GM21576 (cell line): ENCODE data around the gene ZNHIT3.
"Not testable (repeated sequence)": the region's sequence is repeated elsewhere in the genome, so short reads cannot be mapped to it uniquely, and the experiment has no call there.

Source experiments
- ATAC-seq: cut with Tn5 transposase; IDR thresholded peaks from one replicate; pipeline ENCODE4 v1.9.1; 2021; ENCODE audit warnings: mild to moderate bottlenecking, moderate library complexity; ENCODE audit not compliant: unreplicated experiment

ZNHIT3 gene

DNA sequence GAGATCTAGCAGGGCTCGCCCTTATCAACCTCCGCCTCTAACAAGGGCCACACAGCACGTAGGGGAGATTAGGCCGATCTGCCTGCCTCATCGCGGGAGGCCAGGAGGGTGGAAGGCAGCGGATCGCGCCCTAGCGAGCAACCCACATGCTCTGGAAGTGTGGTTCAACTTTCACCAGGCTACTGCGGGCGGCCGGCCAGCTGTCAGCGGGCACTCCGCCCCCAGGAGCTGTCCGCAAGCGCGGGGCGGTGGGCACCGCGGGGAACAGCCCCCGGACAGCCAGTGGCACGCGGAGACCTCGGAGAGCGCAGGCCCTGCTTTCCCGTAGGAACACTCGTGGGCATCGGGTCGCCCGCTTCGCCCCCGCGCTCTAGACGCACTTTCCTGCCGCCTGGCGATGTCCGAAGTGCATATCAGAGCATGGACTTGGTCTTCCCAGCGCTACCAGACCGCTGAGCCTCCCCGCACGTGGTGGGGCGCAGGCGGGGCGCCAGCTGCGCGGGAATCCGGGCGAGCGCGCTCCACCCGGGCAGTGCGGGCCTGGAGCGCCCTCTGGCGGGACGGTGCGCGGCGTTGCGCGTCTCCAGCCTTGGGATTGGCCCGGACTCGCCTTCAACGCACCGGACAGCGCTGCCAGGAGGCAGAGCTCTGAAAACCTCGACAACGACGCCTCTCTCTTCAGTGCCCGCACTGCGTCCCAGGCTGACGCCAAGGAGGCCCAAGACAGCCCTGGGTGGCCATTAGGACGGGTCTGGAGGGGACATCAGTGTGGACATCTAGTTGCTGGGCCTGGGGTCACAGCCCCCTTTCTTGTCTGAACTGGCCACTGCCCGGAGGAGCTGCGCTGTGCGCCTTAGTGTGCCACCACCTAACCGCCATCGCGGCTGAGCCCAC lies 3.6 kb upstream of the ZNHIT3 start:
- ATAC-seq = no peak

DNA sequence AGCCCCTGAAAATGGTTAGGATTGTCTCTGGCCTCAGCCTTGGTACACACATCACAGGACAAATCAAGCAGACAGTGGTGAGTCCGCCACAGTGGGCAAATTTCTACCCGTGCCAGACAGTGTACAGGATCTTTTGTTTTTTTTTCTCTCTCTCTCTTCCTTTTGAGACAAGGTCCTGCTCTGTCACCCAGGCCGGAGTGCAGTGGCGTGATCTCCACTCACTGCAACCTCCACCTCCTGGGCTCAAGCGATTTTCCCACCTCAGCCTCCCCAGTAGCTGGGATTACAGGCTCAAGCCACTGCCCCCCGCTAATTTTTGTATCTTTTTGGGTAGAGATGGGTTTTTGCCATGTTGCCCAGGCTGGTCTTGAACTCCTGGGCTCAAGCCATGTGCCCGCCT lies 2.5 kb upstream of the ZNHIT3 start:
- ATAC-seq = not testable (repeated sequence)

GRCh38 chr17:36485027-36485426 lies 1.5 kb upstream of the ZNHIT3 start:
- no peak for ATAC-seq

GRCh38 chr17:36485805-36486203 lies 677 bp upstream of the ZNHIT3 start:
- no peak for ATAC-seq

DNA sequence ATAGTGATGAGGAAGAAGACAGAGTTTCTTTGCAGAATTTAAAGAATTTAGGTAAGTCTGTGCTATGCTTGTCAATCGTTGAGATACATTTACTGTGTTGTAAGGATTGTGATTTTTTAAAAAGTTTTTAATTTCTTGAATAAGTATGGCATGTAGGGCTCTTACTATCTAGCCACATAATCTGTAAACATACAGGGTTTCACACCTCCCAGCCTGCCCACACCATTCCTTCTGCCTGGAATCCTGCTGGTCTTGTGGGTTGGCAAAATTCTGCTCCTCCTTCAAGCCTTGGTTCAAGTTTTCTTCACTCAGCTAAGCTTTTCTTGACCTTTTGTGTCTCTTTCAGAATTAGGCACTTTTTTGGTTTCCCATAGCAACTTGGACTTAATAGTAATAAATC lies 7.5 kb downstream of the ZNHIT3 start:
- ATAC-seq = no peak

DNA sequence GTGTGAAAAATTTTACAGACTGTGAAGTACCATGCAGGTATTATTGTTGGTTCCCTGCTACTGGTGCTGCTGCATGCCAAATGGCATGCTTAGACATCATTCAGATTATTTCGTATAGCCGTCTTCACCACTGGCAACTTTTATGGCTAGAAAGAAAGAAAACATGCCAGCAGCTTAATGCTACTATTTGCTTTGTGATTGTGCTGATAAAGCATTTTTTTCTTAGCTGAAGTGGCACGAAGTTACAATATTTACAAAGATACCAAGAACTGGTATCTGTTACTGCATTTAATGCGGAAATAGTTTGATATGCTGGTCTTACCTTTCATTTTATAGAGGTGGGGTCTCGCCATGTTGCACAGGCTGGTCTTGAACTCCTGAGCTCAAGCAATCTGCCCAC lies 8.2 kb downstream of the ZNHIT3 start:
- no peak for ATAC-seq

DNA sequence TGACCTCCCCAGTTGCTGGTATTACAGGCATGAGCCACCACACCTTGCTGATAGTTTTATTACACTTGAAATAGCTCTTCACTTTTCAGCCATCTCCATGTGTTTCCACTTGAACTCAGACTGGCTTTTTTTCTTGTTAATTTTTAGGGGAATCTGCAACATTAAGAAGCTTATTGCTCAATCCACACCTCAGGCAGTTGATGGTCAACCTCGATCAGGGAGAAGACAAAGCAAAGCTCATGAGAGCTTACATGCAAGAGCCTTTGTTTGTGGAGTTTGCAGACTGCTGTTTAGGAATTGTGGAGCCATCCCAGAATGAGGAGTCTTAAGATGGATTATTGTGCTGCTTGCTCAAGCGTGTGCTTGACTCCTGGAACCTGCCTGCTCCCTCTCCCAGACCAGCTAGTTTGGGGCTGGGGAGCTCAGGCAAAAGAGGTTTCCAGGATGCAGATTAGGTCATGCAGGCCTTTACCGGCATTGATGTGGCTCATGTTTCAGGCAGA lies 8.6 kb downstream of the ZNHIT3 start:
- ATAC-seq = no peak

DNA sequence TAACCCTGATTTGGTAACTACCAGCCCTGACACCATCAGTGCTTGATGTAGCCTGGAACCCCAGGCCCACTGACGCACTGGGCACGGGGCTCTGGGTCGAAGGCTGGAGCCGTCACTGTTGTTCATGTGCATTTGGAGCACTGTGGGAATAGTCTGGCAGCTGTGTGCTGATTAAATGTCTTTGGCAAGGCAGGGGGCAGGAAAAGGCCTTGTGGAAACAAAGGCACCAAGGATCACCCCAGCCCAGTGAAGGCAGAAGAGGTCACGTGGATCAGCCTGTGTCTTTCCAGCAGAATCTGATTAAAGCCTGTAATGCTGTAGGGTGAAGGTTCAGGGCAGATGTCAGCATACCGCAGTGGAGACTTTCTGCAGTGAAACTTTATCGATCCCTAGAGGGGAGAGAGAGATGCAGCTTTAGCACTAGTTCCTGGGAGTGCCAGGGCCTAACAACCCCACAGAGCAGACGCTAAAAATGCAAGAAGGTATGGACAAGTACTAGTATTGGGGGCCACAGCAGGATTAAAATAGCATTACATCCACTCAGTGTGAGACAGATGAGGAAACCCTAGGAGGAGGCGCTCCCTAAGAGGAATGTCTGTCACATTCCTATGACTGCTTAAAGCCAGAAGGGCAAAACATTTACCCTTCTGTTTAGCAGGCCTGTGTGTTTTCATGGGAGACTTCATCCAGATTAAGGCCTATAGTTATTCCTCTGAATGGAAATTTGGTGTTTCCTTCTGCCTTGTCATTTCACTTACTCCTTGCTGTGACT lies 9.7 kb downstream of the ZNHIT3 start:
- ATAC-seq = no peak

DNA sequence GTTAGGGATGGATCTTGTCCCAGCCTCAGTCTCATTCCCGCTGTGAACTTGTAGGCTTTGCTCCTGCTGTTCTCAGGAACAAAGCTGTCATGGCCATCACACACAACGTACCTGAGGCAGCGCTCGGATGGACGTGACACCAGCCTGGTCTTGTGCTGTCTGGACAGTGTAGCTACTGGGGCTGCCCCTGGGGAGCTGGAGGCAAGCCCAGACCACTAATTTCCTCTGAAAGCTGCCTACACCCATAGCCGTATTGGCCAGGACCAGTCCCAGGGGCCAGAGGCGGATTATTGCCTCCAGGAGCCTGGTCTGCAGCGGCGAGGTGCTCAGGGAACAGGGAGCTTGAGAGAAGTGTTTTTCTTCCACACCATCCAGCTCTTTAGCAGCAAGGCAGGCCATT lies 11.7 kb downstream of the ZNHIT3 start:
- ATAC-seq = no peak

DNA sequence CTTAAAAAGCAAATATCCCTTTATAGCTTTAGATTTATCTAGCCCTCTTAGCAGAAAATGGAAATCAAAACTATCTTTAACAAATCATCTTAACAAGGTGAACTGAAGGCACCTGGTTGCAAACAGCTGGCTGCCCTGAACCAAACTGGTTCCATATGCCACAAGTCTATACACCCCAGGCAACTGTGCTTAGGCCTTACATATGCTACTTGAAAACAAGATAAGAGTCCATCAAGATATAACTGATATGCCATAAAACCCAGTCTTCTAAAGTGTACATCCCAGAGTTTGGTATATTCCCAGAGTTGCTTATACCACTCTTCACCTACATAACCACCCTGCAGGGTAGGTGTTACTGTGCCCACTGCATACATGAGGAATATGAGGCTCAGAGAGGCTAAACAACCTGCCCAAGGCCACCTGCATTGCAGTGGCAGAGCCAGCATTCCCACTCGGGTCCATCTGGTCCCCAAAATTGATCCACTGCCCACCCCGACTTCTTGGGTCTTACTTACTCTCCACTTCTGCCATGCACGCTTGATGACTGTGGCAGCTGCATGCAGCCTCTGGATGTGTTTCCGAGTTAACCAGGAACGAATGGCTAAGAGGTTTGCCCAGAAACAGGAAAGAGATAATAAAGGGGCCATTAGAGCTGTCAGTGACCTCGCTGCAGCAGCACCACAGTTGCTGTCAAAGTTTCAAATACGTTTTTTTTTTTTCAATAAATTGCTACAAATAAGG lies 12.2 kb downstream of the ZNHIT3 start:
- ATAC-seq = no peak

GRCh38 chr17:36500745-36501225 lies 14.3 kb downstream of the ZNHIT3 start:
- no peak for ATAC-seq

GRCh38 chr17:36501351-36501750 lies 14.9 kb downstream of the ZNHIT3 start:
- ATAC-seq = no peak

GRCh38 chr17:36501963-36502362 lies 15.5 kb downstream of the ZNHIT3 start:
- no peak for ATAC-seq

GRCh38 chr17:36503456-36504155 lies 17.1 kb downstream of the ZNHIT3 start:
- no peak for ATAC-seq

DNA sequence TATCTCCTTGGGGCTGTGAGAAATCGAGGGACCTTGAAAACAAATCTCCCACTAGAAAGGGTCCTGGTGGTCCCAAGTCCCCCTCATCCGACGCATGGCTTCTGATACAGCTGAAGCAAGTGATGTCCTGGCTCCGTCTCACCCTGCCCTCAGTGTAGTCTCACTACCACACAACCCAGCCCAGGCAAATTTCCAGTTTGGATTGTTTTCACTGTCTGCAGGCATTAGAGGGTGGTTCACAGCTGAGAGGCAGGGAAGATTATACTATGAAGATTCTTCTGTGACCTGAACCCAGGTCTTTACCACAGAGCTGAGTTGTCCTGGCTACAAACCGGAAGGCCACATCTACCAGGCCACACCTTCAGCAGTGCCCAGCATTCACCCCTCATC lies 17.7 kb downstream of the ZNHIT3 start:
- no peak for ATAC-seq

DNA sequence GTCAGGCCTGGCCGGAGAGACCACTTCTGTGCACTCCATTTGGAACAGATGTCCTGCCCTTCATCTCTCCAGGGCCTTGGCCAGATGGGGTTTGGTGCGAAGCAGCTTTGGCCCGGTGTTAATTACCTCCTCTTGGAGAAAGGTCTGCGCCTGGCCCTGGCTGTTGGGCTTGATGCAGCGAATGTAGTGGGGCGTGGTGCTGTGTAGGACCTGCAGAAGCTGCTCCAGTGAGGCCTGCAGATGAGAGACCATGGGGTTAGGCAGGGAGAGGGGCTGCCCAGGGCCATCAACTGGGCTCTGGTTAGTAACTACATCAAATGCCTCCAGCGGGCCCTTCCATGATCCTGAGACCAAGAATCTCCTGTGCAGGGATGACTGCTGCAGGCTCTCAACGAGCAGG lies 18.7 kb downstream of the ZNHIT3 start:
- ATAC-seq = no peak

GRCh38 chr17:36506249-36506826 lies 19.9 kb downstream of the ZNHIT3 start:
- ATAC-seq = no peak

DNA sequence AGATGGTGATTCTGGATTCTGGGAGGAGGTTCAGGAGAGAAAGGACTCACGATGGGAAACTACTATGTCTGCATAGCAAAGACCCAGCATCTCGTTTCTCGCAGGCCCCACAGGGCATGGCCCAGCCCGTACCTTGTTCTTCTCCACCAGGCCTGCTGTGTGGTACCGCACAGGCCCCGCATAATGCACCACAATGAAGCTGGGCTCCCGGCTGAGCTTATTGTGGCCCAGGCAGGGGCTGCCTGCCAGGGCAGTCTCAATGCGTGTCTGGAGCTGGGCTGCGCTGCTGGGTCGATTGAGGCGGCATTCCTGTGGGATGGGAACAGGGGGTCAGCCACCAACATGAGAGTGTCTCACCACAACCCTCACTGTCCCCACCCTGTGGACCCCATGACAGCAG lies 20.4 kb downstream of the ZNHIT3 start:
- ATAC-seq = no peak

DNA sequence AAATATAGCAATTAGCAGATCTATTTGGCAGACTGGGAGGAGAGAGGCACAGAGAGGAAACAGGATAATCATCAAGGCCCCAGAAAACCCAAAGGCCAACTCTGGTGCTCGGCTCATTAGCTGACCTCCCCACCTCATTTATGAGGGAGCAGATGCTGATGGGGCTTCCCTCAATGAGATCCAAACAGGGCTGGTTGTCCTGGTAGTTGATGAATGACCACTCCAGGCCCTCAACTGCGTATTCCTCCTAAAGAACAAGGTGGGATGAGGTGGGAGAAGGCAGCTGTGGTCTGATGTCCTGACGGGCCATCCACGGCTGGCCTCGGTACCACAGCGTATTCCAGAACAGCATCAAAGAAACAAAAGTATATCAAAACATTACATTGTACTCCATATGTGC lies 20.8 kb downstream of the ZNHIT3 start:
- no peak for ATAC-seq

DNA sequence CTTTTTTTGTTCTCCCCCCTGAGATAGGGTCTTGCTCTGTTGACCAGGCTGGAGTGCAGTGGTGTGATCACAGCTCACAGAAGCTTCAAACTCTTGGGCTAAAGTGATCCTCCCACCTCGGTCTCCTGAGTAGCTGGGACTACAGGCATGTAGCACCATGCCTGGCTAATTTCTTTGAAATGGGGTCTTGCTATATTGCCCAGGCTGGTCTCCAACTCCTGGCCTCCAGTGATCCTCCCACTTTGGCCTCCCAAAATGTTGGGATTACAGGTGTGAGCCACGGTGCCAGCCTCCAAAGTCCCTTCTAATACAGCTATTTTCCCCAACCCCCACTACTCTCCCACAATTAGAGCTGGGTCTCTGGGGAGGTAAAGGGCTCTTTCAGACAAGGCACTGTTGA lies 22.0 kb downstream of the ZNHIT3 start:
- ATAC-seq = not testable (repeated sequence)
